Keratinocyte (primary cell): ENCODE results near the gene PCYOX1L.

Source experiments
- EZH2 ChIP-seq: IDR thresholded peaks from one replicate; pipeline ENCODE4 v1.6.1; 2012; ENCODE audit warnings: inconsistent platforms, mild to moderate bottlenecking, low read length, moderate library complexity
- TF ChIP-seq, protein P1 (sequence below), 3 experiments: IDR thresholded peaks in 1 of 3; conservative IDR thresholded peaks in 1 of 3; optimal IDR thresholded peaks in 1 of 3; 2 replicates in 2 of 3; 3 replicates in 1 of 3; pipeline versions ENCODE3 to v1.5.1; 2011; ENCODE audit warnings: low read length in 3 of 3, mild to moderate bottlenecking in 3 of 3, moderate library complexity in 2 of 3, control low read depth in 1 of 3, inconsistent platforms in 1 of 3; ENCODE audit not compliant: insufficient read depth in 2 of 3; ENCODE audit errors: extremely low read depth in 1 of 3

DNA sequence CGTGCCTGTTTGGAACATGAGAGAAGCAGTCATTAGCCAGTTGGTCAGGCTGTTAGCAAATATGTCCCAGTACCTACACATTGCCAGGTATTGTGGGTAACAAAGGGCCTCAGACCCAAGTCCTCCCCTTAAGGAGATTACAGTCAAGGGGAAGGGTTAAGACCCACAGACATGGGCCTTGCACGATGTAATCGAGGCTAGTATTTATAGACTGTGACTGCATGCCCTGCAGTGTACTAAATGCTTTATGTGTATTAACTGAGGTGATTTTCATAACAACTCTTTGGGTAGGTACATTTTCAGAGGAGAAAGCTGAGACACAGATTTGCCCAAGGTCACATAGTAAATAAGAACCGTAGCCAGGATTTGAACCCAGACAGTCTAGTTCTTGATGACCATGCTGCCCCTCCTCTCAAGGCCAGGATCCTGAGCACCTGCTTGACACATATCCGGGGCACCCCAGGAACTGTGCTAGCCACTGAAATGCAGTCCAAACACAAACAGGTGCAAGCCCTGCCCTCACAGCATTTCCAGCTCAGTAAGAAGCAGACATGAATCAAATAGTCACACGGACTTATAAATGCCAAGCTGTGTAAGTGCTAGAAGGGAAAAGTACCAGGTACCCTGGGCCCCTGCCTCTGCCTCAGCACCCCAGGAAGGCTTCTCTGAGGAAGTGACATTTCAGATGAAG lies 44.5 kb upstream of the PCYOX1L start:
- TF ChIP-seq EZH2, result no peak
- TF ChIP-seq, protein P1, sequence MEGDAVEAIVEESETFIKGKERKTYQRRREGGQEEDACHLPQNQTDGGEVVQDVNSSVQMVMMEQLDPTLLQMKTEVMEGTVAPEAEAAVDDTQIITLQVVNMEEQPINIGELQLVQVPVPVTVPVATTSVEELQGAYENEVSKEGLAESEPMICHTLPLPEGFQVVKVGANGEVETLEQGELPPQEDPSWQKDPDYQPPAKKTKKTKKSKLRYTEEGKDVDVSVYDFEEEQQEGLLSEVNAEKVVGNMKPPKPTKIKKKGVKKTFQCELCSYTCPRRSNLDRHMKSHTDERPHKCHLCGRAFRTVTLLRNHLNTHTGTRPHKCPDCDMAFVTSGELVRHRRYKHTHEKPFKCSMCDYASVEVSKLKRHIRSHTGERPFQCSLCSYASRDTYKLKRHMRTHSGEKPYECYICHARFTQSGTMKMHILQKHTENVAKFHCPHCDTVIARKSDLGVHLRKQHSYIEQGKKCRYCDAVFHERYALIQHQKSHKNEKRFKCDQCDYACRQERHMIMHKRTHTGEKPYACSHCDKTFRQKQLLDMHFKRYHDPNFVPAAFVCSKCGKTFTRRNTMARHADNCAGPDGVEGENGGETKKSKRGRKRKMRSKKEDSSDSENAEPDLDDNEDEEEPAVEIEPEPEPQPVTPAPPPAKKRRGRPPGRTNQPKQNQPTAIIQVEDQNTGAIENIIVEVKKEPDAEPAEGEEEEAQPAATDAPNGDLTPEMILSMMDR (optimal IDR thresholded peaks at IDR 0.05 in 1 of 3, IDR thresholded peaks at IDR 0.05 in 1 of 3, conservative IDR thresholded peaks at IDR 0.05 in 1 of 3; ENCODE audit: extremely low read depth in 1 of 3, insufficient read depth in 2 of 3, low read length in 3 of 3), result no peak
